GM23338 (cell line): ENCODE measurements around the gene HLA-DPB1.

Experiments
- CREB1 ChIP-seq: fragments of 250-450 bp; sonication (Bioruptor Pico); IDR thresholded peaks from 2 replicates; pipeline ENCODE4 v1.5.0; 2020; ENCODE audit warnings: low read depth, mild to moderate bottlenecking, moderate library complexity
- CTCF ChIP-seq, 2 experiments: fragments of 200-600 bp in 1 of 2; sonication (generic) in 1 of 2; conservative IDR thresholded peaks; 2 replicates each; pipeline versions ENCODE4 v1.5.1 to v1.6.1; 2016 to 2017; ENCODE audit warnings: antibody characterized with exemption in 2 of 2, low read depth in 2 of 2, mild to moderate bottlenecking in 2 of 2, moderate library complexity in 1 of 2
- ETS1 ChIP-seq: IDR thresholded peaks from 2 replicates; pipeline ENCODE4 v1.6.1; 2016; ENCODE audit warnings: antibody characterized with exemption
- EZH2 ChIP-seq: fragments of 200-600 bp; sonication (generic); IDR thresholded peaks from one replicate; pipeline ENCODE4 v1.8.0; 2017; ENCODE audit warnings: antibody characterized with exemption, mild to moderate bottlenecking, low read depth; ENCODE audit not compliant: unreplicated experiment
- EZH2phosphoT487 ChIP-seq: fragments of 200-600 bp; sonication (generic); IDR thresholded peaks from one replicate; pipeline ENCODE4 v1.8.1; 2018; ENCODE audit warnings: antibody characterized with exemption; ENCODE audit not compliant: unreplicated experiment
- JUNB ChIP-seq: IDR thresholded peaks from one replicate; pipeline ENCODE4 v1.6.1; 2016; ENCODE audit warnings: antibody characterized with exemption; ENCODE audit not compliant: unreplicated experiment
- NANOG ChIP-seq: IDR thresholded peaks from 2 replicates; pipeline ENCODE4 v1.6.1; 2016; ENCODE audit warnings: antibody characterized with exemption, borderline replicate concordance
- POLR2AphosphoS5 ChIP-seq: IDR thresholded peaks from 2 replicates; pipeline ENCODE4 v1.6.1; 2016; ENCODE audit warnings: antibody characterized with exemption, low read depth
- REST ChIP-seq: IDR thresholded peaks from one replicate; pipeline ENCODE4 v1.6.1; 2018; ENCODE audit warnings: antibody characterized with exemption; ENCODE audit not compliant: unreplicated experiment
- STAT1 ChIP-seq: IDR thresholded peaks from one replicate; pipeline ENCODE4 v1.6.1; 2016; ENCODE audit warnings: antibody characterized with exemption; ENCODE audit not compliant: unreplicated experiment
- ZNF114 ChIP-seq: fragments of 250-450 bp; sonication (Bioruptor Pico); IDR thresholded peaks from 2 replicates; pipeline ENCODE4 v1.5.0; 2020; ENCODE audit warnings: mild to moderate bottlenecking, moderate library complexity
- ZNF331 ChIP-seq: fragments of 250-450 bp; sonication (Bioruptor Pico); IDR thresholded peaks from 2 replicates; pipeline ENCODE4 v1.5.0; 2020; ENCODE audit warnings: low read depth, mild to moderate bottlenecking, moderate library complexity
- ZNF462 ChIP-seq: fragments of 250-450 bp; sonication (Bioruptor Pico); IDR thresholded peaks from 2 replicates; pipeline ENCODE4 v1.5.0; 2020; ENCODE audit warnings: mild to moderate bottlenecking, moderate library complexity

GRCh38 chr6:33123181-33123580, 47.4 kb downstream of the HLA-DPB1 start:
- TF ChIP-seq CTCF (conservative IDR thresholded peaks at IDR 0.05; ENCODE audit: low read depth in 2 of 2) = no peak
- TF ChIP-seq POLR2AphosphoS5 = no peak
- no peak for TF ChIP-seq EZH2
- TF ChIP-seq REST = no peak
- TF ChIP-seq EZH2phosphoT487 = no peak
- TF ChIP-seq ETS1 = no peak
- TF ChIP-seq CREB1 (CRISPR knock-in tag) = no peak
- TF ChIP-seq ZNF462 = no peak
- no peak for TF ChIP-seq STAT1
- no peak for TF ChIP-seq ZNF331 (CRISPR knock-in tag)
- TF ChIP-seq NANOG = no peak
- TF ChIP-seq JUNB = no peak
- no peak for TF ChIP-seq ZNF114 (CRISPR knock-in tag)
